ENCODE measurements around the gene CAPN12. TPM values are rescaled to one million over a fixed set of nuclear protein-coding genes. Genes with fewer than 3 reads are reported as not detected.

Gene CAPN12
- total RNA-seq, 1 experiment from 2014 or later, result 8.8 TPM

DNA sequence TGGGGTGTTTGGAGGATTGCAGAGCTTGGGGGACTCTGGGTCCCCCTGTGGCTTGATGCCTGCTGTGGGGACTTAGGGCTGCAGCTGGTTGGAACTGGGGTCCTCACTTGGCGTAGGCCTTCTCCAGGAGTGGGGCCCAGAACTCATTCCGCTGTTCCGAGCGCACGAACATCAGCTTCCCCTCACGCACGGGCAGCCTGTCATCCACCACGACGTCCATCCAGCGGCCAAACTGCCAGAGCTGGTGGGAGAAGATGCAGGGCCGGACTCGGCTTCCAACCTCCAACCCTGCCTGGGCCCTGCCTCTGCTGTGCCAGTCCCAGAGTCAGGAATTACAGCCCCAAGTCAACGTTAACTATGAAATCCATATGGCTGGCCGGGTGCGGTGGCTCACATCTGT is 2.6 kb downstream of the CAPN12 start:
- no peaks in the 10 kb centered on the region for H3K9me3 ChIP-seq (ENCODE audit: control insufficient read depth in 1 of 2, insufficient read depth in 1 of 2, low read depth in 1 of 2, low read length in 2 of 2)
- no peak overlapping the region for H3K27ac ChIP-seq (ENCODE audit: low read depth, low read length)
- no peak overlapping the region for H3K4me3 ChIP-seq (replicated peaks in 1 of 2; ENCODE audit: low read depth in 1 of 2, low read length in 2 of 2)
- BruUV-seq (replicated peaks), result no TSS peak
- POLR2A ChIA-PET, result interaction anchor here (0.9 kb wide), 1 partner anchor 25 kb away, joined by 3 read pairs; no protein-coding TSS in a partner anchor
- no peaks in the 10 kb centered on the region for H3K9me2 ChIP-seq (ENCODE audit: insufficient read depth)
- H3K9ac ChIP-seq (ENCODE audit: low read length), result no peak overlapping the region
- no peak overlapping the region for H3K4me2 ChIP-seq (ENCODE audit: low read length)
- H2AFZ ChIP-seq (ENCODE audit: low read depth, low read length, poor library complexity, severe bottlenecking), result no peak overlapping the region
- TF ChIP-seq ZBTB33 (IDR thresholded peaks at IDR 0.05; ENCODE audit: extremely low read depth, insufficient replicate concordance, low read length) (no peak), SRF (IDR thresholded peaks at IDR 0.05; ENCODE audit: low read depth) (no peak), FOSL1 (IDR thresholded peaks at IDR 0.05; ENCODE audit: low read depth) (no peak), SIN3A (IDR thresholded peaks at IDR 0.05; ENCODE audit: low read depth) (no peak), JUND (IDR thresholded peaks at IDR 0.05) (no peak), POLR2AphosphoS5 (IDR thresholded peaks at IDR 0.05; ENCODE audit: low read depth, low read length) (no peak), YY1 (IDR thresholded peaks at IDR 0.05; ENCODE audit: extremely low read depth, insufficient replicate concordance, low read depth, low read length) (no peak), SP1 (IDR thresholded peaks at IDR 0.05; ENCODE audit: low read depth) (no peak)
- TF ChIP-seq, protein P1, sequence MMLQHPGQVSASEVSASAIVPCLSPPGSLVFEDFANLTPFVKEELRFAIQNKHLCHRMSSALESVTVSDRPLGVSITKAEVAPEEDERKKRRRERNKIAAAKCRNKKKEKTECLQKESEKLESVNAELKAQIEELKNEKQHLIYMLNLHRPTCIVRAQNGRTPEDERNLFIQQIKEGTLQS (IDR thresholded peaks at IDR 0.05), result no peak
- no peaks in the 10 kb centered on the region for H3K27me3 ChIP-seq (ENCODE audit: insufficient read depth, low read length)
- DNase-seq (ENCODE audit: low read depth, low spot score) (no peak), ATAC-seq (no peak)
- H4K20me1 ChIP-seq (ENCODE audit: insufficient read depth), result no peaks in the 10 kb centered on the region
- intact Hi-C loops (cut with micrococcal nuclease), result no loop called here
- H3K79me2 ChIP-seq (ENCODE audit: insufficient read depth, low read length), result no peaks in the 10 kb centered on the region
- CTCF ChIA-PET, result no interaction called here
- RAD21 ChIA-PET (ENCODE audit: low non-redundant PET in 1 of 2, low total read pairs in 2 of 2, uncharacterized antibody in 2 of 2, unreplicated experiment in 2 of 2), result no interaction called here
- H3K4me1 ChIP-seq (ENCODE audit: control insufficient read depth in 1 of 2, insufficient read depth in 2 of 2, low read length in 2 of 2), result peaks cover 0 to 5% of the 10 kb centered on the region in 2 experiments; a peak in 2 of 4 replicates
- H3K36me3 ChIP-seq (ENCODE audit: control insufficient read depth in 1 of 2, insufficient read depth in 2 of 2, low read length in 2 of 2), result no peaks in the 10 kb centered on the region
